Activated T-cell treated with anti-CD3 and anti-CD28 coated beads, Interleukin-2, amount 50 U/mL, for 72 hours (primary cell): Measurements from ENCODE around the gene MAML3. TPM values are rescaled to one million over a fixed set of nuclear protein-coding genes. Genes with fewer than 3 reads are reported as not detected.

Experiments used
- ATAC-seq, 2 donors: fragments of 150-1000 bp; cut with Tn5 transposase; replicated peaks in 1 of 2; 2 replicates each; pipeline ENCODE4 v1.10.0; 2021; ENCODE audit warnings: moderate library complexity in 2 of 2, mild to moderate bottlenecking in 1 of 2
- DNase-seq, 2 donors: peaks; one replicate each; pipeline ENCODE4 v3.0.0; 2021 to 2022; ENCODE audit warnings: mixed read lengths in 1 of 2
- H3K27ac Mint-ChIP-seq: one replicate; pipeline ENCODE4 v1.8.0; 2022; ENCODE audit warnings: mild to moderate bottlenecking, moderate library complexity, mixed read lengths
- H3K27me3 Mint-ChIP-seq: one replicate; pipeline ENCODE4 v1.8.0; 2022; ENCODE audit warnings: low read depth, mixed read lengths
- H3K36me3 Mint-ChIP-seq, 2 donors: one replicate each; pipeline ENCODE4 v1.8.0; 2022; ENCODE audit warnings: mixed read lengths in 2 of 2, mild to moderate bottlenecking in 1 of 2; ENCODE audit not compliant: insufficient read depth in 2 of 2
- H3K4me1 Mint-ChIP-seq: one replicate; pipeline ENCODE4 v1.8.0; 2022; ENCODE audit warnings: low read depth, mixed read lengths
- H3K4me3 Mint-ChIP-seq, 2 donors: one replicate each; pipeline ENCODE4 v1.8.0; 2022; ENCODE audit warnings: mild to moderate bottlenecking in 2 of 2, mixed read lengths in 2 of 2, moderate library complexity in 2 of 2
- H3K9me3 Mint-ChIP-seq, 2 donors: one replicate each; pipeline ENCODE4 v1.8.0; 2022; ENCODE audit warnings: mixed read lengths in 2 of 2
- total RNA-seq, 2 donors: library from RNA; stranded (reverse); gene quantifications; one replicate each; pipeline ENCODE4 v1.2.3, GENCODE V29; 2022

Gene MAML3
- total RNA-seq, 2 donors from 2014 or later: 5.3 to 5.5 TPM

GRCh38 chr4:139762720-139763119 lies 391.3 kb downstream of the MAML3 start:
- no peaks in the 10 kb centered on the region for H3K27me3 Mint-ChIP-seq
- no peaks in the 10 kb centered on the region for H3K9me3 Mint-ChIP-seq
- H3K4me3 Mint-ChIP-seq: no peak overlapping the region

GRCh38 chr4:139761461-139761860 lies 392.5 kb downstream of the MAML3 start:
- ATAC-seq (no peak), DNase-seq (no peak)
- no peaks in the 10 kb centered on the region for H3K27me3 Mint-ChIP-seq
- no peaks in the 10 kb centered on the region for H3K36me3 Mint-ChIP-seq
- no peak overlapping the region for H3K4me3 Mint-ChIP-seq
- no peaks in the 10 kb centered on the region for H3K9me3 Mint-ChIP-seq
- H3K27ac Mint-ChIP-seq: no peak overlapping the region
- H3K4me1 Mint-ChIP-seq: peaks cover 6% of the 10 kb centered on the region

More at GRCh38 chr4:139762720-139763119, 391.3 kb downstream of the MAML3 start:
- no peak for ATAC-seq
- H3K4me1 Mint-ChIP-seq: peaks cover 3% of the 10 kb centered on the region
- H3K36me3 Mint-ChIP-seq: no peaks in the 10 kb centered on the region
- H3K27ac Mint-ChIP-seq: no peak overlapping the region
- no peak for DNase-seq

GRCh38 chr4:139760567-139760966 lies 393.4 kb downstream of the MAML3 start:
- ATAC-seq (no peak), DNase-seq (no peak)
- H3K36me3 Mint-ChIP-seq: no peaks in the 10 kb centered on the region
- no peaks in the 10 kb centered on the region for H3K9me3 Mint-ChIP-seq
- H3K4me1 Mint-ChIP-seq: peaks cover 6% of the 10 kb centered on the region
- no peak overlapping the region for H3K27ac Mint-ChIP-seq
- no peaks in the 10 kb centered on the region for H3K27me3 Mint-ChIP-seq
- H3K4me3 Mint-ChIP-seq: no peak overlapping the region

- ATAC-seq (no peak), DNase-seq (no peak)
- Mint-ChIP-seq H3K4me1 (peaks cover 6% of the 10 kb centered on the region), H3K4me3 (no peak overlapping the region), H3K36me3 (no peaks in the 10 kb centered on the region), H3K9me3 (no peaks in the 10 kb centered on the region), H3K27ac (no peak overlapping the region), H3K27me3 (no peaks in the 10 kb centered on the region)
Observed at GRCh38 chr4:139759097-139759496, 394.9 kb downstream of the MAML3 start.

- Mint-ChIP-seq H3K27ac (no peak overlapping the region), H3K27me3 (no peaks in the 10 kb centered on the region), H3K9me3 (no peaks in the 10 kb centered on the region), H3K36me3 (no peaks in the 10 kb centered on the region), H3K4me3 (no peak overlapping the region), H3K4me1 (peaks cover 6% of the 10 kb centered on the region)
- DNase-seq: no peak
- no peak for ATAC-seq
Observed at GRCh38 chr4:139756391-139757180, 397.4 kb downstream of the MAML3 start.

- no peak for DNase-seq
- Mint-ChIP-seq H3K4me1 (peaks cover 6% of the 10 kb centered on the region), H3K27me3 (no peaks in the 10 kb centered on the region), H3K27ac (no peak overlapping the region), H3K36me3 (no peaks in the 10 kb centered on the region), H3K9me3 (no peaks in the 10 kb centered on the region), H3K4me3 (no peak overlapping the region)
- ATAC-seq: no peak
Observed at GRCh38 chr4:139754938-139755337, 399.0 kb downstream of the MAML3 start.

- ATAC-seq (no peak), DNase-seq (no peak)
- no peak overlapping the region for H3K27ac Mint-ChIP-seq
- H3K4me3 Mint-ChIP-seq: no peak overlapping the region
- H3K36me3 Mint-ChIP-seq: no peaks in the 10 kb centered on the region
- peaks cover 6% of the 10 kb centered on the region for H3K4me1 Mint-ChIP-seq
- H3K27me3 Mint-ChIP-seq: no peaks in the 10 kb centered on the region
- H3K9me3 Mint-ChIP-seq: no peaks in the 10 kb centered on the region
Observed at GRCh38 chr4:139753686-139754085, 400.3 kb downstream of the MAML3 start.

GRCh38 chr4:139749835-139750498 lies 404.0 kb downstream of the MAML3 start:
- H3K9me3 Mint-ChIP-seq: no peaks in the 10 kb centered on the region
- no peaks in the 10 kb centered on the region for H3K4me1 Mint-ChIP-seq
- no peak for ATAC-seq
- H3K27me3 Mint-ChIP-seq: no peaks in the 10 kb centered on the region
- no peak overlapping the region for H3K4me3 Mint-ChIP-seq
- H3K27ac Mint-ChIP-seq: no peak overlapping the region
- peaks cover 0 to 2% of the 10 kb centered on the region in 2 donors for H3K36me3 Mint-ChIP-seq
- no peak for DNase-seq

- no peak overlapping the region for H3K4me3 Mint-ChIP-seq
- peaks cover 0 to 2% of the 10 kb centered on the region in 2 donors for H3K36me3 Mint-ChIP-seq
- no peaks in the 10 kb centered on the region for H3K27me3 Mint-ChIP-seq
- no peak for ATAC-seq
- H3K9me3 Mint-ChIP-seq: no peaks in the 10 kb centered on the region
- no peaks in the 10 kb centered on the region for H3K4me1 Mint-ChIP-seq
- H3K27ac Mint-ChIP-seq: no peak overlapping the region
- no peak for DNase-seq
Observed at GRCh38 chr4:139749338-139749737, 404.6 kb downstream of the MAML3 start.

- Mint-ChIP-seq H3K27ac (no peak overlapping the region), H3K36me3 (peaks cover 0 to 2% of the 10 kb centered on the region in 2 donors)
Observed at GRCh38 chr4:139746431-139747171, 407.4 kb downstream of the MAML3 start.

GRCh38 chr4:139745111-139745639 lies 408.8 kb downstream of the MAML3 start:
- H3K9me3 Mint-ChIP-seq: no peaks in the 10 kb centered on the region
- peaks cover 0 to 2% of the 10 kb centered on the region in 2 donors for H3K36me3 Mint-ChIP-seq
- no peak overlapping the region for H3K27ac Mint-ChIP-seq
- peaks cover 5% of the 10 kb centered on the region for H3K27me3 Mint-ChIP-seq
- H3K4me3 Mint-ChIP-seq: no peak overlapping the region
- ATAC-seq (no peak), DNase-seq (no peak)
- no peaks in the 10 kb centered on the region for H3K4me1 Mint-ChIP-seq

More at GRCh38 chr4:139746431-139747171, 407.4 kb downstream of the MAML3 start:
- H3K4me3 Mint-ChIP-seq: no peak overlapping the region
- H3K27me3 Mint-ChIP-seq: peaks cover 5% of the 10 kb centered on the region
- no peaks in the 10 kb centered on the region for H3K9me3 Mint-ChIP-seq
- DNase-seq: no peak
- no peaks in the 10 kb centered on the region for H3K4me1 Mint-ChIP-seq
- ATAC-seq: no peak

GRCh38 chr4:139744232-139744631 lies 409.8 kb downstream of the MAML3 start:
- no peaks in the 10 kb centered on the region for H3K4me1 Mint-ChIP-seq
- no peak for ATAC-seq
- H3K4me3 Mint-ChIP-seq: no peak overlapping the region
- H3K36me3 Mint-ChIP-seq: peaks cover 0 to 2% of the 10 kb centered on the region in 2 donors
- H3K27ac Mint-ChIP-seq: no peak overlapping the region
- no peak for DNase-seq
- H3K9me3 Mint-ChIP-seq: no peaks in the 10 kb centered on the region
- peaks cover 5% of the 10 kb centered on the region for H3K27me3 Mint-ChIP-seq

- Mint-ChIP-seq H3K27ac (no peak overlapping the region), H3K27me3 (peaks cover 5% of the 10 kb centered on the region), H3K36me3 (peaks cover 0 to 2% of the 10 kb centered on the region in 2 donors), H3K9me3 (no peaks in the 10 kb centered on the region), H3K4me1 (no peaks in the 10 kb centered on the region), H3K4me3 (no peak overlapping the region)
- DNase-seq: no peak
- ATAC-seq: no peak
Observed at GRCh38 chr4:139743027-139743426, 411.0 kb downstream of the MAML3 start.
